Activated CD4-positive, alpha-beta T cell treated with anti-CD3 and anti-CD28 coated beads, Interleukin-2, amount 50 U/mL, for 48 hours (primary cell): Measurements from ENCODE around the gene ATP11C.
"Not testable (repeated sequence)": the region's sequence is repeated elsewhere in the genome, so short reads cannot be mapped to it uniquely, and the experiment has no call there.

ENCODE experiments used
- DNase-seq, 2 experiments: peaks; one replicate each; pipeline ENCODE4 v3.0.0-alpha.2; 2020

Gene ATP11C

GRCh38 chrX:139924069-139924695, 8.7 kb downstream of the ATP11C start:
- DNase-seq = no peak

DNA sequence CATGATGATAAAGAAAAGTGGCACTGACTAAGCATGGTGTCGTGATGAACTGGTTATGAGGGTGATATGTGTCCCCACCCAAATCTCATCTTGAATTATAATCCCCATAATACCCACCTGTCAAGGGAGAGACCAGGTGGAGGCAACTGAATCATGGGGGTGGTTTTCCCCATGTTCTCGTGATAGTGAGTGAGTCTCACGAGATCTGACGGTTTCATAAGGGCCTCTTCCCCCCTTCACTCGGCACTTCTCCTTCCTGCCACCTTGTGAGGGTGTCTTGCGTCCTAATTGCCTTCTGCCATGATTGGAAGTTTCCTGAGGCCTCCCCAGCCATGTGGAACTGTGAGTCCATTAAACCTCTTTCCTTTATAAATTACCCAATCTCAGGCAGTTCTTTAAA, 11.7 kb downstream of the ATP11C start:
- not testable (repeated sequence) for DNase-seq

- DNase-seq = no peak
These were observed 12.5 kb downstream of the ATP11C start for GRCh38 chrX:139920316-139920715.

GRCh38 chrX:139914421-139914820, 18.4 kb downstream of the ATP11C start:
- DNase-seq = no peak

- no peak for DNase-seq
These were observed 23.1 kb downstream of the ATP11C start for GRCh38 chrX:139909712-139910111.

GRCh38 chrX:139907078-139907477, 25.8 kb downstream of the ATP11C start:
- no peak for DNase-seq

GRCh38 chrX:139905743-139906142, 27.1 kb downstream of the ATP11C start:
- no peak for DNase-seq

GRCh38 chrX:139905051-139905450, 27.8 kb downstream of the ATP11C start:
- no peak for DNase-seq

GRCh38 chrX:139903210-139903609, 29.6 kb downstream of the ATP11C start:
- DNase-seq = no peak

GRCh38 chrX:139902559-139902958, 30.3 kb downstream of the ATP11C start:
- DNase-seq = no peak

DNA sequence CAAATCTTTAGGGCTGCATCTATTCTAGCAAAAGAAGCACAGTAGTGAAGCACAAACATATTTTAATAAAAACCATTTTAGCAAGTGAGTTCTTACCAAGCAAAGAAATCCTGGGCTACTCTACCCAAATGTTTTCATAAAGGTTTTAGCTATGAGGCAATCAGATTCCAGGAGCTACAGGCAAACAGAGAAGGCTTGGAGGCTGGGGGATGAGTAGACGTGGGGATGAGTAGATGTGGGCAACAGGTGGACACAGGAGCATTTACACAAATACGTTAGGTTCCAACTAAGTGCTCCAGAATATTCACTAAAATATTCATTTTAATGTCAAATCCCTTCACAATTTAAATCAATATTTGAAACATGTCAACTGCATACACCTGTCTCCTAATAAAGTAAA, 34.5 kb downstream of the ATP11C start:
- DNase-seq = no peak

GRCh38 chrX:139892512-139892911, 40.3 kb downstream of the ATP11C start:
- DNase-seq = no peak

DNA sequence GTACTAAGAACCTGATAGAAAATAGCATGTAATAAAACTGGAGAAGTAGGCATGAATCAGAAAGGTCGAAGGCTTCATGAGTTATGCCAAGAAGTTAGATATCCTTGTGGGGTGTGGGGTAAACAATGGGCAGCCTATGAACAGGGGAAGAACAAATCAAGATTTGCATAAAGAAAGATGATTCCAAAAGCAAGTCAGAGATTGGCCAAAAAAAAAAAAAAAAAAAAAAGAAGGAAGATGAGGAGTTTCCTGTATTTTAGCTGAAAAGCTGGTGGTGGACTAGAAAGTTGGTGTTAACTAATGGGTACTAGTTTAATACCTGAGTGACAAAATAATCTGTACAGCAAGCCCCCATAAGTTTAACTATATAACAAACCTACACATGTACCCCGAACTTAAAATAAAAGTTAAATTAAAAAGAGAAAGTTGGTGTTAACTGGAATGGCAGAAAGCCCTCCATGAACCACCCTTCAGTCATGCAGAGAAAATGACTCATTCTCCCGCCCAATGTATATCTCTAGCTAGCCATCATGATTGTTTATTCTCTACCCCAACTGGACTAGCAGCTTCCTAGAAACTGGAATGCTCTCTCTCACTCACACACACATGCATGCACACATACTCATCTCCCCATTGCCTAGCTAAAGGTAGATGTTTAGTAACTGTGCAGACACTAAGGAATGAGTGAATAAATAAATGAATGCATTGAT, 41.7 kb downstream of the ATP11C start:
- DNase-seq = no peak

GRCh38 chrX:139889760-139890159, 43.1 kb downstream of the ATP11C start:
- no peak for DNase-seq

- DNase-seq = no peak
These were observed 48.9 kb downstream of the ATP11C start for GRCh38 chrX:139883984-139884383.

DNA sequence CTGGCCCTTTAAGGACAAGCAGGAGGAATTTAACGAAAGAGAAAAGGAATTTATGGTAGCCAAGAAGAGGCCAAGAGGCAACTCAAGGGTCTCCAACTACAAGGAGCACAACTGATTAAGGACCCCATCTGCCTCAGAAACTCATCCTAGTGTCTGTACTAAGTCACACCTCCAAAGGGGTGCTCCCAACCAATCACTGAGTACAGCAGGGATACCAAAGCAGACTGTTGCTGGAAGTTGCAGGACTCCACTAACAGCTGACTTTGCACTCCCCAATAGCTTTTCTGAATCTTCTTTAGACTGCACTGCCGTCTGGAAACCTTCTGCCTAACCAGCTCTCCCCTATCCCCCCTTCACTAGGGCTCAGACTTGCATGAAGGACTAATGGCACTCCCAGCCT, 50.6 kb downstream of the ATP11C start:
- no peak for DNase-seq

- no peak for DNase-seq
These were observed 51.3 kb downstream of the ATP11C start for GRCh38 chrX:139881572-139881971.

DNA sequence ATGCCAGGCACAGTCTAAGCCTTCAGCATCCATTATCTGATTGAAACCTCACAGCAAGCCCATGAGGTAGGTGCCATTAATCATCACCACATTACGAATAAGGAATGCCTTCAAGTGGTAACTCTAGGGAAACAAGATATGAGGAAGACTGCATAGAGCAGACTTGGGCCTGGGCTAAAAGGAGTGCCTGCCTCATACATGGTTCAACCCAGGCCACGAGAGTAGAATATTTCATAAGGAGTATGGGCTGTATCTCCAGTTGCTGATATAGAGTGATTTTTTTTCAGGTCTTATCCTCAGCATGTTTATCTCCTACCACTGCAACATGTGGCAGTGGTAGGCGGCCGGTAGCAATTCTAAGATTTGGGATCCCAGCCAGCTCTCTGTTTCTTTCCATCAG, 51.7 kb downstream of the ATP11C start:
- DNase-seq = no peak

DNA sequence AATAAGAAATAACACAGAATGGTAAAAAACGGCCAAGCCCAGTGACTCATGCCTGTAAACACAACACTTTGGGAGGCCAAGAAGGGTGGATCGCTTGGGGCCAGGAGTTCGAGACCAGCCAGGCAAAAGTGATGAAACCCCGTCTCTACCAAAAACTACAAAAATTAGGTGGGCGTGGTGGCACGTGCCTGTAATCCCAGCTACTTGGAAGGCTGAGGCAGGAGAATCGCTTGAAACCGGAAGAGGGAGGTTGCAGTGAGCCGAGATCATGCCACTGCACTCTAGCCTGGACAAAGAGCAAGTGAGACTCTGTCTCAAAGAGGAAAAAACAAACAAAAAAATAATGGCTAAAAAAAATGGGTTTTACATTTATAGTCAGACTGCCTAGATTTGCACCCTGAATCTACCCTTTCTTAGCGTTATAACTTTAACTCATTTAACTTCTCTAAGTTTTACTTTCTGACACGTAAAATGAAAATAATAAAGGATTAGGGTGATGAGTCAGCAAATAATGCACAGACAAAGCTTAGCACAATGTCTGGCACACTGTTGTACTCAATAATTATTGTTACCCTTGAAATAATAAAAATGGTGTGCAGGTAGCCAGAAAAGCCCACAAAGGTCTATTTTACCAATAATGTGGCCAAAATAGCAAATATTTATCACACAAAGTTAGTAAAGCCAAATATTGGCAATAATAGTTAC, 55.0 kb downstream of the ATP11C start:
- no peak for DNase-seq

DNA sequence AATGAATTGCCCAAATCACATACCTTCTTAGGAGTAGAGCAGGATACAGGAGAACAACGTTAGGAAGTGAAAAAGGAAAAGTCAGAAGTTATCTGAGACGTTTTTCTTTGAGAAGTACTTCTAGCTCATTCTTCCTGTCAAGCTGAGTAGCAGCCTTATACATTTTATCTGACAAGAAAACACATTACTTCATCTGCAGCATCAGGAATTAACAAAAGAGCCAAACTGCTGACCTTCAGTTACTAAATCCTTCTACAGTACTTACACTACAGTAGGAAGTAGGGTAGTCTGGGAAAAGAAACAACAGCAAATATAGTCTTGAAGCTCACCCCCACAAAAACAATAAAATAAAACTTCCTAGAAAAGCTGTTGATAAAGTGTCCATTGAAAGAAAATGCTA, 57.0 kb downstream of the ATP11C start:
- DNase-seq = no peak

DNA sequence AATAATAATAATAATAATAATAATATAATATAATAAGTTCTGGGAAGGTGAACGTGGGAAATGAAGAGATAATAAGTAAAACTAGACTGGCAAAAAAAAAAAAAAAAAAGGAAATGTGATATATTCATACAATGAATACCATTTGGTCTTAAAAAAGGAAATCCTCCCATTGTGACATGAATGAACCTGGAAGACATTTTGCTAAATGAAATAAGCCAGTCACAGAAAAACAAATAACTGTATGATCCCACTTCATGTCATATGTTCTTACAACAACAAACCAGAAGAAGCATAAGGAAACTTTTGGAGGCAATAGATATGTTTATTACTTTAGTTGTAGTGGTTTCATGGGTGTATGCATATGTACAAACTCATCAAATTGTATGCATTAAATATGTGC, 63.1 kb downstream of the ATP11C start:
- no peak for DNase-seq

DNA sequence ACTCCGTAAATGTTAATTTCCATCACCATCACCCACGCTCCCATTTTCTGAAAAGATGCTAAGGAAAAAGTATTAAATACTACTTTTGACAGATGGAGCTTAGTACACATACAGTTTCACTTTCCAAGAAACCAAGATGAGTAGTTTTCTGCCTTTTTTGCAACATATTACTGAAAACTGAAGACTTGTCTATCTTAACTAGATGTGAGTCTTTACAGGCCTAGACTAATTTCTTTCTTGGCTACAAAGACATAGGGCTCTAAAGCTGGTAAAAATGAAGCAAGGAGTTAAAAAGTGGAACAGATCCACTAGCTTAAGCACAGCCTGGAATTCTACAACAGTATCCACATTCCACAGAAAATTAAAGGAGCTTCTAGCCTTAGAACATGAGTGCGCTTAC, 68.2 kb downstream of the ATP11C start:
- DNase-seq = no peak

- no peak for DNase-seq
These were observed 70.6 kb downstream of the ATP11C start for GRCh38 chrX:139862208-139862607.

DNA sequence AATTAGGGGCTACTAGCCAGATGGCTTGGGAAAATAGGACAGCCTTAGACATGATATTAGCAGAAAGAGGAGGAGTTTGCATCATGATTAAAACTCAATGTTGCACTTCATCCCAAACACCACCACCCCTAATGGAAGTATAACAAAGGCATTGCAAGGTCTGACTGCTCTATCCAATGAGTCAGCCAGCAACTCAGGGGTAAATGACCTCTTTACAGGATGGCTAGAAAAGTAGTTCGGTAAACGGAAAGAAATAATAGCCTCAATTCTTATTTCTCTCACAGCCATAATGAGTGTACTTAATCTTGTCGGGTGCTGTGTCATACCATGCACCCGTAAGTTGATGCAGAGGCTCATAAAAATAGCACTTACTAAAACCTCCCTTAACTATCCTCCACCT, 76.0 kb downstream of the ATP11C start:
- not testable (repeated sequence) for DNase-seq
